Heart left ventricle (tissue), 16 donors: ENCODE results near the gene PLEKHN1. TPM values are rescaled to one million over a fixed set of nuclear protein-coding genes. Genes with fewer than 3 reads are reported as not detected.
A peak's percentile ranks its signal among the peaks of the same experiment; 100 is the strongest.

Experiments used
- ATAC-seq, 4 donors: fragments of 200-7000 bp; cut with Tn5 transposase; one replicate each; pipeline ENCODE4 v1.9.1; 2020 to 2022; ENCODE audit warnings: moderate library complexity in 4 of 4, mild to moderate bottlenecking in 3 of 4, moderate number of reproducible peaks in 1 of 4
- DNase-seq, 5 donors: peaks; one replicate each; pipeline ENCODE4 v3.0.0-alpha.2; 2020
- H3K27ac ChIP-seq, 12 donors: fragments of 200-600 bp; sonication (generic) in 4 of 12; one replicate each; pipeline versions ENCODE4 v1.5.0 to v1.8.0; 2016 to 2022; ENCODE audit warnings: mild to moderate bottlenecking in 2 of 12
- H3K27me3 ChIP-seq, 9 donors: fragments of 200-600 bp; sonication (generic) in 2 of 9; one replicate each; pipeline versions ENCODE4 v1.5.1 to v1.8.0; 2016 to 2022; ENCODE audit warnings: mild to moderate bottlenecking in 3 of 9
- H3K36me3 ChIP-seq, 9 donors: fragments of 200-600 bp; sonication (generic) in 2 of 9; one replicate each; pipeline versions ENCODE4 v1.5.0 to v1.8.0; 2018 to 2022; ENCODE audit warnings: mild to moderate bottlenecking in 2 of 9
- H3K4me1 ChIP-seq, 12 donors: fragments of 200-600 bp; sonication (generic) in 4 of 12; one replicate each; pipeline versions ENCODE4 v1.5.0 to v1.8.0; 2016 to 2022; ENCODE audit warnings: mild to moderate bottlenecking in 3 of 12
- H3K4me3 ChIP-seq, 12 donors: fragments of 200-600 bp; sonication (generic) in 4 of 12; one replicate each; pipeline versions ENCODE4 v1.5.0 to v1.8.0; 2017 to 2022; ENCODE audit warnings: mild to moderate bottlenecking in 9 of 12, moderate library complexity in 4 of 12
- H3K9me3 ChIP-seq, 12 donors: fragments of 200-600 bp; sonication (generic) in 4 of 12; one replicate each; pipeline versions ENCODE4 v1.5.0 to v1.8.0; 2016 to 2022; ENCODE audit warnings: mild to moderate bottlenecking in 1 of 12
- POLR2A ChIP-seq, 2 donors: fragments of 450-650 bp; IDR thresholded peaks; one replicate each; pipeline ENCODE4 v1.6.1; 2017; ENCODE audit warnings: antibody characterized with exemption in 2 of 2, mild to moderate bottlenecking in 2 of 2, moderate library complexity in 2 of 2
- WGBS, 4 donors: extraction: QIAGEN DNeasy Blood & Tissue Kit in 2 of 4; methylation state at CpG; one replicate each; pipeline versions ENCODE4 v1.1.5 to v1.1.7; 2013 to 2018; 5-methylcytosine and 5-hydroxymethylcytosine counted together
- intact Hi-C, 10 donors: fragments of 100-400 bp; cut with DNase I; formaldehyde crosslinking; loops; one replicate each; pipeline versions ENCODE4 v1.11.1 to v1.14.2; 2022
- polyA plus RNA-seq, 2 donors: library from polyadenylated mRNA; stranded (reverse); fragments of 200-250 nt; gene quantifications; one replicate each; pipeline ENCODE4 v1.2.3, GENCODE V29; 2013
- total RNA-seq, 9 donors: library from RNA; depleted of rRNA in 2 of 9; stranded (reverse); fragments of >200 nt in 2 of 9; fragmentation: NEBNext Ultra II Directional in 3 of 9; extraction: Animal tissue kit (Norgen Biotek cat#: 25700) in 3 of 9; gene quantifications; one replicate each; pipeline versions ENCODE4 v1.1.0 to v1.2.4, GENCODE V29; 2016 to 2023
- TF ChIP-seq, protein P1 (sequence below), 12 donors: fragments of 200-600 bp; sonication (generic) in 4 of 12; IDR thresholded peaks; one replicate each; pipeline versions ENCODE4 v1.5.0 to v1.8.0; 2018 to 2022; ENCODE audit warnings: antibody characterized with exemption in 12 of 12, mild to moderate bottlenecking in 5 of 12
- donor health status: ischemic (EF 13 %, LVEDD 7.1; RV severe dilation, severe dysfunction).
- donor health status: healthy with polysubstance abuse.
- donor health status: DM: no; HTN: yes; CAD: no.
- donor health status: DM: no; HTN: no; CAD: no.
- donor health status: ischemic (EF 25% LVEDD 6.9; RV normal size, moderate dysfunction).
- donor health status: ischemic (EF 25% LVEDD 5.7; RV mildly dilated, moderate dysfunction).
- donor health status: healthy.
- donor health status: DM: yes; HTN: yes; CAD: no.
- donor health status: ischemic (EF 35%, LVEDD 5.7; RV mildly dilated, moderate dysfunction).
- donor health status: nonischemic (EF 11% LVEDD 7.7; RV severe dilation, severe dysfunction).
- donor health status: DM: yes; HTN: yes; CAD: no.
- donor health status: PGD.
- donor health status: ischemic (EF 29% LVEDD 5.4; RV normal size, mild dysfunction).
- donor health status: nonischemic (EF 23%, LVEDD 6.1; RV moderate dilation, normal function).

Gene PLEKHN1
- total and polyA plus RNA-seq, 11 donors = 0.15 to 0.63 (median 0.26) TPM; not detected in 7

DNA sequence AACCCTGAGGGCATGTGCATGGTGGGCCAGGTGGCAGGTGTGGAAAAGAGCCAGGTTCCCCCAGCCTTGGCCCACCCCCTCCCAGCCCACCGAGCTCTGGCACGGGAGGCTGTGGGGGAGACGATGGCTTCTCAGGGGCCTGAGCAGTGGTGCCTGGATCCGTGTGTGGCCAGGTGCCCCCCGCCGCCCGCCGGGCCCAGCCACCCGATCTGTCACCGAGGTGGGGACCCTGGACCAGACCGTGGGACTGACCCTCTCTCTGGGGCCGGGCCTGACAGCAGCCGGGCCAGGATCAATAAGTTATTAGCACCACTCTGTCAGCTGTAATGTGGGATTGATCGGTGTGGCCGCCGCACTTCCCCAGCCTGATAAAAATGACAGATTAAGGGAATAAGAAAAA is 28.8 kb upstream of the PLEKHN1 start:
- DNase-seq (no peak), ATAC-seq (no peak)
- TF ChIP-seq POLR2A (IDR thresholded peaks at IDR 0.05) = no peak
- TF ChIP-seq, protein P1, sequence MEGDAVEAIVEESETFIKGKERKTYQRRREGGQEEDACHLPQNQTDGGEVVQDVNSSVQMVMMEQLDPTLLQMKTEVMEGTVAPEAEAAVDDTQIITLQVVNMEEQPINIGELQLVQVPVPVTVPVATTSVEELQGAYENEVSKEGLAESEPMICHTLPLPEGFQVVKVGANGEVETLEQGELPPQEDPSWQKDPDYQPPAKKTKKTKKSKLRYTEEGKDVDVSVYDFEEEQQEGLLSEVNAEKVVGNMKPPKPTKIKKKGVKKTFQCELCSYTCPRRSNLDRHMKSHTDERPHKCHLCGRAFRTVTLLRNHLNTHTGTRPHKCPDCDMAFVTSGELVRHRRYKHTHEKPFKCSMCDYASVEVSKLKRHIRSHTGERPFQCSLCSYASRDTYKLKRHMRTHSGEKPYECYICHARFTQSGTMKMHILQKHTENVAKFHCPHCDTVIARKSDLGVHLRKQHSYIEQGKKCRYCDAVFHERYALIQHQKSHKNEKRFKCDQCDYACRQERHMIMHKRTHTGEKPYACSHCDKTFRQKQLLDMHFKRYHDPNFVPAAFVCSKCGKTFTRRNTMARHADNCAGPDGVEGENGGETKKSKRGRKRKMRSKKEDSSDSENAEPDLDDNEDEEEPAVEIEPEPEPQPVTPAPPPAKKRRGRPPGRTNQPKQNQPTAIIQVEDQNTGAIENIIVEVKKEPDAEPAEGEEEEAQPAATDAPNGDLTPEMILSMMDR (IDR thresholded peaks at IDR 0.05) = no peak
- Histone ChIP-seq H3K9me3 (no peaks in the 10 kb centered on the region), H3K4me3 (no peak overlapping the region), H3K36me3 (no peaks in the 10 kb centered on the region), H3K27me3 (peaks cover 8 to 88% (median 57%) of the 10 kb centered on the region in 9 donors), H3K4me1 (peaks cover 10 to 49% (median 33%) of the 10 kb centered on the region in 12 donors), H3K27ac (no peak overlapping the region)
- WGBS, 4 donors = 85 to 93% (median 87%) methylated on average over 10 to 16 of the region's 16 CpGs
- intact Hi-C loops = loop anchor here in 2 of 10 donors (1.0 to 2.0 kb wide), 2 partner anchors 32 to 33 kb away; no protein-coding TSS in a partner anchor

DNA sequence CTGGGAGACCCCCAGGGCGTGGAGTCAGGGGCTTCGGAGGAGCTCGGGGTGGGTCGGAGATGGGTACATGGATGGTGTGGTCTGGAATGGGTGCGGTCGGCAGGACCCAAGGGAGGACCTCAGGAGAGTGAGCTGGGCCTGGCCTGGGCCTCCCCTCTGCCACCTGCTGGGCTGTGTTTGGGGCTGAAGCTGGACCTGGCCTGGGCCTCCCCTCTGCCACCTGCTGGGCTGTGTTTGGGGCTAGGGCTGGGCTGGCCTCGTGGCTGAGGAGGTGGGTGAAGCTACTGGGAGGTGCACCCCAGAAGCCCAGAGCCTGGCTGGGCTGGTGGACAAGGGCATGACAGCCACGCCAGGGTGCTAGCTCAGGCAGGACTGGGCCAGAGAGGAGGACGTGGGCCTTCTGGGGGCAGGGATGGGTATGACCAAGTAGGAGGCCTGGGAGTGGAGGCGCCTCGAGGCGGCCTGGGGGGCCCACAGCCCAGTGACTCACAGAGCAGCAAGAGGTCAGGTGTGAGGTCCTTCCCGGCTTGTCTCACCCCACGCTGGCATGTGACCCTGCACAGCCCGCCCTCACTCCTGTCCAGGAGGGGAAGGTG is 28.1 kb upstream of the PLEKHN1 start:
- intact Hi-C loops = loop anchor here in 2 of 10 donors (2.0 kb wide), 1 partner anchor 33 kb away; no protein-coding TSS in a partner anchor
- TF ChIP-seq POLR2A (IDR thresholded peaks at IDR 0.05) = no peak
- TF ChIP-seq, protein P1 (IDR thresholded peaks at IDR 0.05) = peak in 11 of 12 donors; percentile 12 to 51 (median 41)
- DNase-seq = peak in 1 of 5 donors; percentile 57

DNA sequence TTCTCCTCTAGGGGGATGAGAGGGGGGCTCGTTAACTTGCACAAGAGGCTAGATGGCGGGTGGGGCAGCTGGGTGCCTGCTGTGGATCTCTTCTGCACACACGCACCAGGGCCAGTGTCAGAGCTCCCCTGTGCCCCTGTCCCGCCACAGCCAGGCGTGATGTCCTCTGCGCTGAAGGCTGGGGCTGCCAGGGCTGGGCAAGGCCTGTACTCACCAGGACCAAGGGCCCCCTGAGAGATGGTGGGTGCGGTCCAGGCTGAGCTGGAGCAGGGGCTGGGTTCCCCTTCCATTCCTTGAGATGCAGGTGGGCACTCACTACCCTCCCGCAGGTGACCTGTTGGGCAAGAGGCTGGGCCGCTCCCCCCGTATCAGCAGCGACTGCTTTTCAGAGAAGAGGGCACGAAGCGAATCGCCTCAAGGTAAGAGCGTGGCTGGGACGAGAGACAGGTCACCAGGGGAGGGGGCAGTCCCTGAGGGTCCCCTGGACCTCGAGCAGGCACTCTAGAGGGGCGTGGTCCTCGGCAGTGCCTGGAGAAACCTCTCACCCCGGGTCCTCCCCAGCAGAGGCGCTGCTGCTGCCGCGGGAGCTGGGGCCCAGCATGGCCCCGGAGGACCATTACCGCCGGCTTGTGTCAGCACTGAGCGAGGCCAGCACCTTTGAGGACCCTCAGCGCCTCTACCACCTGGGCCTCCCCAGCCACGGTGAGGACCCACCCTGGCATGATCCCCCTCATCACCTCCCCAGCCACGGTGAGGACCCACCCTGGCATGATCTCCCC is 27.4 kb upstream of the PLEKHN1 start:
- Histone ChIP-seq H3K4me3 (no peak overlapping the region), H3K27ac (no peak overlapping the region), H3K36me3 (no peaks in the 10 kb centered on the region), H3K27me3 (peaks cover 8 to 89% (median 57%) of the 10 kb centered on the region in 9 donors), H3K9me3 (no peaks in the 10 kb centered on the region), H3K4me1 (peaks cover 10 to 58% (median 44%) of the 10 kb centered on the region in 12 donors)
- 67 to 74% (median 70%) methylated on average over 22 to 30 of the region's 30 CpGs for WGBS, 4 donors
- DNase-seq (no peak), ATAC-seq (no peak)
- intact Hi-C loops = loop anchor here in 2 of 10 donors (2.0 kb wide), 1 partner anchor 34 kb away; no protein-coding TSS in a partner anchor
- no peak for TF ChIP-seq POLR2A (IDR thresholded peaks at IDR 0.05)
- TF ChIP-seq, protein P1 (IDR thresholded peaks at IDR 0.05) = no peak

More for the DNA sequence above, 28.1 kb upstream of the PLEKHN1 start:
- Histone ChIP-seq H3K4me1 (peaks cover 10 to 56% (median 39%) of the 10 kb centered on the region in 12 donors), H3K36me3 (no peaks in the 10 kb centered on the region), H3K9me3 (no peaks in the 10 kb centered on the region), H3K27me3 (peaks cover 8 to 88% (median 61%) of the 10 kb centered on the region in 9 donors), H3K4me3 (no peak overlapping the region), H3K27ac (no peak overlapping the region)
- peak; percentile 30 to 75 (median 58) for ATAC-seq
- 64 to 78% (median 75%) methylated on average over 12 to 15 of the region's 15 CpGs for WGBS, 4 donors
